ENCODE measurements around the gene METTL6. TPM values are rescaled to one million over a fixed set of nuclear protein-coding genes. Genes with fewer than 3 reads are reported as not detected.
A peak's percentile ranks its signal among the peaks of the same experiment; 100 is the strongest.
"Not testable (repeated sequence)": the region's sequence is repeated elsewhere in the genome, so short reads cannot be mapped to it uniquely, and the experiment has no call there.

The METTL6 gene
- total and polyA plus RNA-seq, 10 of the 15 experiments (the other 5 are each of a cell fraction or from before 2014, with no cell fraction given) = 13.8 to 29.6 (median 20.8) TPM

DNA sequence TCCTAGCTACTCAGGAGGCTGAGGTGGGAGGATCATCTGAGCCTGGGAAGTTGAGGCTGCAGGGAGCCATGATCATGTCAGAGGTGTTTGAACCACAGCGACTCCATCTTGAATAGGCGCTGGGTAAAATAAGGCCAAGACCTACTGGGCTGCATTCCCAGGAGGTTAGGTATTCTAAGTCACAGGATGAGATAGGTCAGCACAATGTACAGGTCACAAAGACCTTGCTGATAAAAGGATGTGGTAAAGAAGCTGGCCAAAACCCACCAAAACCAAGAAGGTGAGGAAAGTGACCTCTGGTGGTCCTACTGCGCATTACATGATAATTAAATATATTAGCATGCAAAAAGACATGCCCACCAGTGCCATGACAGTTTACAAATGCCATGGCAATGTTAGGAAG, 28.6 kb downstream of the METTL6 start:
- H3K4me3 ChIP-seq; H3K27me3 ChIP-seq (replicated peaks in 1 of 2; ENCODE audit: control insufficient read depth in 2 of 2, insufficient read depth in 2 of 2, low read length in 1 of 2); H3K27ac ChIP-seq (ENCODE audit: control insufficient read depth, insufficient read depth); H3K9me3 ChIP-seq (replicated peaks; ENCODE audit: control insufficient read depth, insufficient read depth, low read length); H3K79me2 ChIP-seq (ENCODE audit: control insufficient read depth, insufficient read depth, low read length); H3K4me1 ChIP-seq (ENCODE audit: control insufficient read depth, insufficient read depth, low read length); H4K20me1 ChIP-seq (ENCODE audit: control insufficient read depth, insufficient read depth); in situ Hi-C loops (cut with MboI); BruUV-seq (replicated peaks); H3K9ac ChIP-seq (ENCODE audit: control insufficient read depth, insufficient read depth, low read length); H2AFZ ChIP-seq (ENCODE audit: control insufficient read depth, low read depth, low read length); POLR2A ChIA-PET; DNase-seq (ENCODE audit: low read depth, low spot score); H3K36me3 ChIP-seq (ENCODE audit: control insufficient read depth in 2 of 2, insufficient read depth in 2 of 2, low read length in 1 of 2); H3K4me2 ChIP-seq (ENCODE audit: control insufficient read depth, insufficient read depth): not testable (repeated sequence)
- intact Hi-C loops (cut with micrococcal nuclease; ENCODE audit: unreplicated experiment) = loop anchor here (1.0 to 2.0 kb wide), 3 partner anchors 14 to 130 kb away; no protein-coding TSS in a partner anchor
- ChIA-PET CTCF (interaction anchor here (0.6 to 10.1 kb wide), 16 partner anchors 9 to 291 kb away, joined by 3 to 302 read pairs (median 5); partner anchors contain the start of gene CAPN7), RAD21 (ENCODE audit: unreplicated experiment) (interaction anchor here (1.0 to 5.2 kb wide), 8 partner anchors 10 to 195 kb away, joined by 3 to 70 read pairs (median 6); partner anchors contain the start of gene CAPN7), SMC1A (ENCODE audit: uncharacterized antibody, unreplicated experiment) (interaction anchor here (0.7 to 5.4 kb wide), 9 partner anchors 13 to 158 kb away, joined by 3 to 68 read pairs (median 4); no protein-coding TSS in a partner anchor)
- 67% methylated on average over 3 of the region's 3 CpGs for WGBS (ENCODE audit: insufficient coverage, insufficient replicate concordance, low lambda C conversion rate, missing lambda C conversion rate)
- FAIRE-seq (peak; percentile 81), ATAC-seq (peak; percentile 94)
- TF ChIP-seq, protein P1, sequence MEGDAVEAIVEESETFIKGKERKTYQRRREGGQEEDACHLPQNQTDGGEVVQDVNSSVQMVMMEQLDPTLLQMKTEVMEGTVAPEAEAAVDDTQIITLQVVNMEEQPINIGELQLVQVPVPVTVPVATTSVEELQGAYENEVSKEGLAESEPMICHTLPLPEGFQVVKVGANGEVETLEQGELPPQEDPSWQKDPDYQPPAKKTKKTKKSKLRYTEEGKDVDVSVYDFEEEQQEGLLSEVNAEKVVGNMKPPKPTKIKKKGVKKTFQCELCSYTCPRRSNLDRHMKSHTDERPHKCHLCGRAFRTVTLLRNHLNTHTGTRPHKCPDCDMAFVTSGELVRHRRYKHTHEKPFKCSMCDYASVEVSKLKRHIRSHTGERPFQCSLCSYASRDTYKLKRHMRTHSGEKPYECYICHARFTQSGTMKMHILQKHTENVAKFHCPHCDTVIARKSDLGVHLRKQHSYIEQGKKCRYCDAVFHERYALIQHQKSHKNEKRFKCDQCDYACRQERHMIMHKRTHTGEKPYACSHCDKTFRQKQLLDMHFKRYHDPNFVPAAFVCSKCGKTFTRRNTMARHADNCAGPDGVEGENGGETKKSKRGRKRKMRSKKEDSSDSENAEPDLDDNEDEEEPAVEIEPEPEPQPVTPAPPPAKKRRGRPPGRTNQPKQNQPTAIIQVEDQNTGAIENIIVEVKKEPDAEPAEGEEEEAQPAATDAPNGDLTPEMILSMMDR (IDR thresholded peaks at IDR 0.05 in 2 of 3, conservative IDR thresholded peaks at IDR 0.05 in 1 of 3; ENCODE audit: control insufficient read depth in 2 of 3, extremely low read depth in 1 of 3, insufficient read depth in 1 of 3, low read depth in 3 of 3, low read length in 3 of 3) = peak; percentile 37 to 49 (median 42); a peak in 4 of 6 replicates
- TF ChIP-seq ZSCAN29 (IDR thresholded peaks at IDR 0.05) = peak; percentile 89
- TF ChIP-seq, protein P2, sequence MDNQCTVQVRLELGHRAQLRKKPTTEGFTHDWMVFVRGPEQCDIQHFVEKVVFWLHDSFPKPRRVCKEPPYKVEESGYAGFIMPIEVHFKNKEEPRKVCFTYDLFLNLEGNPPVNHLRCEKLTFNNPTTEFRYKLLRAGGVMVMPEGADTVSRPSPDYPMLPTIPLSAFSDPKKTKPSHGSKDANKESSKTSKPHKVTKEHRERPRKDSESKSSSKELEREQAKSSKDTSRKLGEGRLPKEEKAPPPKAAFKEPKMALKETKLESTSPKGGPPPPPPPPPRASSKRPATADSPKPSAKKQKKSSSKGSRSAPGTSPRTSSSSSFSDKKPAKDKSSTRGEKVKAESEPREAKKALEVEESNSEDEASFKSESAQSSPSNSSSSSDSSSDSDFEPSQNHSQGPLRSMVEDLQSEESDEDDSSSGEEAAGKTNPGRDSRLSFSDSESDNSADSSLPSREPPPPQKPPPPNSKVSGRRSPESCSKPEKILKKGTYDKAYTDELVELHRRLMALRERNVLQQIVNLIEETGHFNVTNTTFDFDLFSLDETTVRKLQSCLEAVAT (IDR thresholded peaks at IDR 0.05) = peak; percentile 61
- TF ChIP-seq SMC3 (IDR thresholded peaks at IDR 0.05; ENCODE audit: borderline replicate concordance, low read length) = peak; percentile 64
- TF ChIP-seq, protein P3, sequence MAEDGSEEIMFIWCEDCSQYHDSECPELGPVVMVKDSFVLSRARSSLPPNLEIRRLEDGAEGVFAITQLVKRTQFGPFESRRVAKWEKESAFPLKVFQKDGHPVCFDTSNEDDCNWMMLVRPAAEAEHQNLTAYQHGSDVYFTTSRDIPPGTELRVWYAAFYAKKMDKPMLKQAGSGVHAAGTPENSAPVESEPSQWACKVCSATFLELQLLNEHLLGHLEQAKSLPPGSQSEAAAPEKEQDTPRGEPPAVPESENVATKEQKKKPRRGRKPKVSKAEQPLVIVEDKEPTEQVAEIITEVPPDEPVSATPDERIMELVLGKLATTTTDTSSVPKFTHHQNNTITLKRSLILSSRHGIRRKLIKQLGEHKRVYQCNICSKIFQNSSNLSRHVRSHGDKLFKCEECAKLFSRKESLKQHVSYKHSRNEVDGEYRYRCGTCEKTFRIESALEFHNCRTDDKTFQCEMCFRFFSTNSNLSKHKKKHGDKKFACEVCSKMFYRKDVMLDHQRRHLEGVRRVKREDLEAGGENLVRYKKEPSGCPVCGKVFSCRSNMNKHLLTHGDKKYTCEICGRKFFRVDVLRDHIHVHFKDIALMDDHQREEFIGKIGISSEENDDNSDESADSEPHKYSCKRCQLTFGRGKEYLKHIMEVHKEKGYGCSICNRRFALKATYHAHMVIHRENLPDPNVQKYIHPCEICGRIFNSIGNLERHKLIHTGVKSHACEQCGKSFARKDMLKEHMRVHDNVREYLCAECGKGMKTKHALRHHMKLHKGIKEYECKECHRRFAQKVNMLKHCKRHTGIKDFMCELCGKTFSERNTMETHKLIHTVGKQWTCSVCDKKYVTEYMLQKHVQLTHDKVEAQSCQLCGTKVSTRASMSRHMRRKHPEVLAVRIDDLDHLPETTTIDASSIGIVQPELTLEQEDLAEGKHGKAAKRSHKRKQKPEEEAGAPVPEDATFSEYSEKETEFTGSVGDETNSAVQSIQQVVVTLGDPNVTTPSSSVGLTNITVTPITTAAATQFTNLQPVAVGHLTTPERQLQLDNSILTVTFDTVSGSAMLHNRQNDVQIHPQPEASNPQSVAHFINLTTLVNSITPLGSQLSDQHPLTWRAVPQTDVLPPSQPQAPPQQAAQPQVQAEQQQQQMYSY (CRISPR knock-in tag; IDR thresholded peaks at IDR 0.05) = peak; percentile 80
- TF ChIP-seq, protein P4, sequence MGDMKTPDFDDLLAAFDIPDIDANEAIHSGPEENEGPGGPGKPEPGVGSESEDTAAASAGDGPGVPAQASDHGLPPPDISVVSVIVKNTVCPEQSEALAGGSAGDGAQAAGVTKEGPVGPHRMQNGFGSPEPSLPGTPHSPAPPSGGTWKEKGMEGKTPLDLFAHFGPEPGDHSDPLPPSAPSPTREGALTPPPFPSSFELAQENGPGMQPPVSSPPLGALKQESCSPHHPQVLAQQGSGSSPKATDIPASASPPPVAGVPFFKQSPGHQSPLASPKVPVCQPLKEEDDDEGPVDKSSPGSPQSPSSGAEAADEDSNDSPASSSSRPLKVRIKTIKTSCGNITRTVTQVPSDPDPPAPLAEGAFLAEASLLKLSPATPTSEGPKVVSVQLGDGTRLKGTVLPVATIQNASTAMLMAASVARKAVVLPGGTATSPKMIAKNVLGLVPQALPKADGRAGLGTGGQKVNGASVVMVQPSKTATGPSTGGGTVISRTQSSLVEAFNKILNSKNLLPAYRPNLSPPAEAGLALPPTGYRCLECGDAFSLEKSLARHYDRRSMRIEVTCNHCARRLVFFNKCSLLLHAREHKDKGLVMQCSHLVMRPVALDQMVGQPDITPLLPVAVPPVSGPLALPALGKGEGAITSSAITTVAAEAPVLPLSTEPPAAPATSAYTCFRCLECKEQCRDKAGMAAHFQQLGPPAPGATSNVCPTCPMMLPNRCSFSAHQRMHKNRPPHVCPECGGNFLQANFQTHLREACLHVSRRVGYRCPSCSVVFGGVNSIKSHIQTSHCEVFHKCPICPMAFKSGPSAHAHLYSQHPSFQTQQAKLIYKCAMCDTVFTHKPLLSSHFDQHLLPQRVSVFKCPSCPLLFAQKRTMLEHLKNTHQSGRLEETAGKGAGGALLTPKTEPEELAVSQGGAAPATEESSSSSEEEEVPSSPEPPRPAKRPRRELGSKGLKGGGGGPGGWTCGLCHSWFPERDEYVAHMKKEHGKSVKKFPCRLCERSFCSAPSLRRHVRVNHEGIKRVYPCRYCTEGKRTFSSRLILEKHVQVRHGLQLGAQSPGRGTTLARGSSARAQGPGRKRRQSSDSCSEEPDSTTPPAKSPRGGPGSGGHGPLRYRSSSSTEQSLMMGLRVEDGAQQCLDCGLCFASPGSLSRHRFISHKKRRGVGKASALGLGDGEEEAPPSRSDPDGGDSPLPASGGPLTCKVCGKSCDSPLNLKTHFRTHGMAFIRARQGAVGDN (IDR thresholded peaks at IDR 0.05) = peak; percentile 92
